ENCODE results near the gene CCDC179.

DNA sequence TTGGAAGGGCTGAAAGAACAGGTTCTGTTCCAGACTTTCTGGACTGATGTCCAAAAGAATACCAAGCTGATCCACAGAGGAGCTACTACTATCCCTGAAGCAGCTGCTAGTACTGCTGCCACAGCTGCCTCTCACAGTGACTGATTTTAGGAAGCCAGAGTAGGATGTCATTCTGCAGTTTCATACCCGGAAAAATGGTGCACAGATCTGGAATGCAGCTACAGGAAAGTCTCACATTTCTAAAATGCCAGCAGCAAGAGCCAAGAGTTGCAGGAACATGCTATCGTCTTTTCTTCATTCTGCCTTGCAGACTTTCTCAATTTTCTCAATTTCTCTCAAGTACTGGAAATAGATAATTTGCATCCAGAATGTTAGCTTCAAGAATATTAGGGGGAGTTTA is 19.4 kb upstream of the CCDC179 start:
- TF ChIP-seq FOXA1 (IDR thresholded peaks at IDR 0.05; ENCODE audit: borderline replicate concordance) (no peak), MYC (IDR thresholded peaks at IDR 0.05; ENCODE audit: low read depth, low read length) (no peak), MYC (CRISPR knock-in tag; IDR thresholded peaks at IDR 0.05; ENCODE audit: borderline replicate concordance, low read depth) (no peak)
